Renal pelvis (tissue), 4 donors: ENCODE data around the gene GALP. TPM values are rescaled to one million over a fixed set of nuclear protein-coding genes. Genes with fewer than 3 reads are reported as not detected.
"Not testable (repeated sequence)": the region's sequence is repeated elsewhere in the genome, so short reads cannot be mapped to it uniquely, and the experiment has no call there.

Experiments
- DNase-seq: peaks from one replicate; pipeline ENCODE4 v3.0.0-alpha.2; 2013
- polyA plus RNA-seq, 3 donors: library from polyadenylated mRNA; unstranded; fragments of 120-200 nt; gene quantifications; one replicate each; pipeline ENCODE4 v1.2.1, GENCODE V29; 2013; ENCODE audit not compliant: insufficient read length in 3 of 3

GALP gene
- polyA plus RNA-seq, 3 donors: 0.47 TPM; not detected in 2

DNA sequence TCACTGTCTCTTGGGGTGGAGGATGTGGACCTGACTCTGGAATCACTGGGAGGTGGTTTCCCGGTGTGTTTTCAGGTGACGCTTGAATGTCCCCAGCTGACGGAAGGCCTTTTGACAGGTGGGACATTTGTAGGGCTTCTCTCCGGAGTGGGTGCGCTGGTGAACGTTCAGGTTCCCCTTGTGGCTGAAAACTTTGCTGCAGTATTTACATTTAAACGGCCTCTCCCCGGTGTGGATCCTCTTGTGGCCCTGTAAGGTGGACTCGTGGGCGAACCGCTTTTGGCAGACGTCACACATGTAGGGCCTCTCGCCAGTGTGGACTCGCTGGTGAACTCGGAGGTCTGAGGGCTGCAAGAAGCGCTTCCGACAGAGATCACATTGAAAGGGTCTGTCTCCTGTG is 14.0 kb downstream of the GALP start:
- DNase-seq: no peak

DNA sequence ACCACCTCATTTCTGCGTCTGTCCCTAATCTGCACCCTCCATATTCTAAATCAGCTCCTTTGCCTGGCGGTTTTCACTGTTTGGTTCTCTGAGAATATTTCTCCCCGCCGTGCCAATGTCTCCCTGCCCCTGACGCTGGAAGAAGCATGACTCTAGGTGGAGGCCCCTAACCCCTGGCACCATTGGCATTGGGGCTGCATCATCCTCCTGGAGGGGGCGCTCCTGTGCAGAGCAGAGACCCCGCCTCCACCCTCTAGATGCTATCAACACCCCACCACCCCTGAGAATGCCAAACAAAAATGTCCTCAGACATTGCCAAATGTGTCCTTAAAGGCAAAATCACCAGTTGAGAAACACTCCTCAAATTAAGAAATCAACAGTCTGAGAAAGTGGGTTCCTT is 15.3 kb downstream of the GALP start:
- DNase-seq: no peak

DNA sequence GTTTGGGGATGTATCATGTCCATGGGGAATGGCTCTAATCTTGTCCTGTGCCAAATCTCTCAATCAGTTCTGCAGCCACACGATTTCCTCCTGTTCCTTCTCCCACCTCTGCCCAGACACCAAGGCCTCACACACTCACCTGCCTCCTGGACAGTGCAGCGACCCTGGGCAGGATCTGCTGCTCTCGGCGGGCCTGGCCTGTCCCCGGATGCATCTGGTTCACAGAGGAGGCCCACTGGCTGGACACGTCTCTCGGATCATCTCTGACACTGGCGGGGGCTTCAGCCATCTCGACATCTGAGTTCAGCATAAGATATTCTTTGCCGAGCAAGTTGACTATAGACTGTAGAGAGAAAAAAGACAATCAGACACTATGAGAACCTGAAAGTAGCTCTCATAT is 15.9 kb downstream of the GALP start:
- no peak for DNase-seq

DNA sequence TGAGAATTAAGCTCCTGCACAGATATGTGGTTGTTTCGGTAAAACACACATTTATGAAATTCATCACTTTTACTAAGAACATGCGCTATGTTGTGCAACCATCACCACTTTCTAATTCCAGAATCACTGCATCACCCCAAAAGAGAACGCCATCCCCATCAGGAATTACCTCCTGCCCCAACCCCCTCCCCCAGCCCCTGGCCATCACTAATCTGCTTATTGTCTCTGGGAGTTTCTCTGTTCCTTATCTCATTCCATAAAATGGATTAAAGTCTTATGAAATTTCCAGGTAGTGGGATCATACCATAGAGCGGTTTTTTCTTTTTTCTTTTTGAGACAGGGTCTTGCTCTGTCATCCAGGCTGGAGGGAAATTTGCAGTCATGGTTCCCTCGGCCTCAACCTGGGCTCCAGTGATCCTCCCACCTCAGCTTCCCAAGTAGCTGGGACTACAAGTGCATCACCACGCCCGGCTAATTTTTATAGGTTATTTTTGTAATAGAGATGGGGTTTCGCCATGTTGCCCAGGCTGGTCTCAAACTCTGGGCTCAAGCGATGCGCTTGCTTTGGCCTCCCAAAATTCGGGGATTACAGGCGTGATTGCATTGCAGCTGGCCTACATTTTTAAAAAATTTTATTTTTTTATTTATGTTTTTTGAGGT is 18.3 kb downstream of the GALP start:
- peak; percentile 36 for DNase-seq

- DNase-seq: not testable (repeated sequence)
Observed at GRCh38 chr19:56197646-56198045, 21.8 kb downstream of the GALP start, which contains the start of gene ZSCAN5B. Gene ZSCAN5B, minus strand, starts transcription at chr19:56197783. Its CDS starts 4,731 bp downstream, at chr19:56193052.

DNA sequence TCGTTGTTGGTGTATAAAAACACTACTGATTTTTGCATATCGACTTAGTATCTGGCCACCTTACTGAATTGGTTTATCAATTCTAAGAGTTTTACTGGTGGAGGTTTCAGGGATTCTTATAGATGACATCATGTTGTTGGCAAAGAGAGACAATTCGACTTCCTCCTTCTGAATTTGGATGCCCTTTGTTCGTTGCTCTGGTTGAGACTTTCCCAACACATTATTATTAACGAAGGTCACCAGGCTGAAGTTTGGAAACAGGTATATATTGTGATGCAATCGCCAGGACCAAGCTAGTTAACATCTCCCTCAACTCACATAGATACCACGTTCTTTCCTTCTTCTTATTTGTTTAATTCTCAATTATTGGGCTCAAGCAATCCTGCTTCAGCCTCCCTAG is 23.9 kb downstream of the GALP start:
- no peak for DNase-seq

DNA sequence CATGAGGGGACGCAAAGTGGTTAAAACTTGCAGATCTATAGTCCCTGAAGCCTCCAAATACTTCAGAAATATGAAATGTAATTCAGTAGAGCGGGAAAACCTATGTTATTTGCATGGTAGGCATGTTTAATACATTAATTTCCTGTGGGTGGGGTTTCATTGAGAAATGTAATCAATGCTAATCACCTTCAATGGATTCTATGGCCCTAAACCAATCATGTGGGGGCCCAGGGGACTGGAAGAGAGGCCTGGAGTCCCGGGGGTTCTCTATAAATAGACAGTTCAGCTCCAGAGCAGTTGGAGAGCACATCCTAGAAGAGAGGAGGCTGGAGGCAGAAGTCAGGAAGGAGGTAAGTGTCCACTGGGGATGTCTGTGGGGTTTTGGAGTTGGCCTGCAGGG is 26.2 kb downstream of the GALP start, which contains the start of gene ZSCAN5C:
Gene ZSCAN5C, plus strand, starts transcription at position 301 of the 400 bp plus-strand sequence. CDS start 3,641 bp downstream, outside the sequence.
- DNase-seq: no peak

DNA sequence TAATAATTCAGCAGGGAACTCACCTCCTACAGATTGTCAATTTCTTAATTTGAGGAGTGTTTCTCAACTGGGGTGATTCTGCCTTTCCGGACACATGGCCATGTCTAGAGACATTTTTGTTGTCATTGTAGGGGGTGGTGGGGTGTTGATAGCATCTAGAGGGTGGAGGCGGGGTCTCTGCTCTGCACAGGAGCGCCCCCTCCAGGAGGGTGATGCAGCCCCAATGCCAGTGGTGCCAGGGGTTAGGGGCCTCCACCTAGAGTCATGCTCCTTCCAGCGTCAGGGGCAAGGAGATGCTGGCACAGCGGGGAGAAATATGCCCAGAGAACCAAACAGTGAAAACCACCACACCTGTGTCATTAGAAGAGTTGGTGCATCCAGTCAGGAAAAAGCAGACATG is 31.8 kb downstream of the GALP start:
- DNase-seq: not testable (repeated sequence)

GRCh38 chr19:56209091-56209490 is 33.3 kb downstream of the GALP start:
- no peak for DNase-seq

DNA sequence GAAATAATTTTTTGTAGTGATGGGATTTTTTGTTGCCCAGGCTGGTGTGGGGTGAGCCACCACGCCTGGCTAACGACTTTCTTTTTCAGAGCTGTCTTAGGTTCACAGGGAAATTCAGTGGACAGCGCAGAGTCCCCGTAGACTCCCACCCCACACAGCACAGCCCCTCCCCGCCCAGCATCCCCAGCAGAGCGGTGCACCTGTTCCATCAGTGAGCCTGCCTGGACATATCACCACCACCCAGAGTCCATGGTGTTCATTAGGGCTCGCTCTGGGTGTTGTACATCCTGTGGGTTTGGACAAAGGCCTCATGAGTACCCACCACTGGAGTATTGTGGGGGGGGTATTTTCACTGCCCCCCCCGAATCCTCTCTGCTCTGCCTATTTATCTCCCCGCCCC is 34.2 kb downstream of the GALP start:
- not testable (repeated sequence) for DNase-seq

GRCh38 chr19:56211718-56212117 is 35.9 kb downstream of the GALP start:
- no peak for DNase-seq

DNA sequence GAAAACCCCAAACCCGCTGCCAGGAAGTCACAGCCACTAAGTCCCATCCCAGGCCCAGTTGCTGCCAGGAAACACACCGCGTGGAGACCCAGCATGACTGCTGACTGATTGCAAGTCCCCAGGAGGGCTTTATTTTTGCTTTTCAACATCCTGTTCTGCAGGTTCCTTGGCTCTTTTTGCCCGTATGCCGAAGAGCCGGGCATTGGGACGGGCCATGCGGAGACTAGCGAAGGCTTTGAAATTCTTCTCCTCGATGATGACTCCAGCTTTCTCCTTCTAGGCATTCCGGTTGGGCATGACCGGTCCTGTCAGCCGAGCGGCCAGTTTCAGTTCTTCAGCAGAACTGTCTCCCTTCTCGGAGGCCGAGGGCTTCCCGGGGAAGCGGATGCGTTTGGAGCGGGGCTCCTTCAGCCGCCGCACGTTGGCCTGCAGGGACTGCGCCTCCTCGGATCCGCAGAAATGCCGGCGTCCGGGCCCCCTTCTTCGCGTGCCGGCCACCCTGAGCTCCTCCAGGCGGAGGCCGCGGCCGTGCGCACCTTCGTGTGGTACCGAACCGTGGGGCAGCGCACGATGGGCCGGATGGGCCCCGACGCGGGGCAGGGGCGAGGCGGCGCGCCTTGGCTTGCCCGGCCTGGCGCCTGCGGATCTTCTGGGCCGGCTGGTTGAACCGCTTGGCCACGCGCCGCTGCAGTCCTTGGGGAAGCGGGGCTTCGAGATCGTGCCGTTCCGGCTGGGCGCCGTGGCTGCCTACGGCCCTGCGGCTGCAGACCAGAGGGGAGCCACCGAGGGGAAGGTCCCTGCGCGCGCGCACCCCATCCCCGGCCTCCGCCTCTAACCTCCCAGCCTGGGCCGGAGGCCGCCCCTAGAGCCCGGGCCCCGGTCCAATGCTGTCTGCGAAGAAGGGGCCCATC is 41.5 kb downstream of the GALP start:
- DNase-seq: no peak

- DNase-seq: no peak
Observed at GRCh38 chr19:56218961-56219360, 43.2 kb downstream of the GALP start.

- peak; percentile 4 for DNase-seq
Observed at GRCh38 chr19:56221442-56221841, 45.6 kb downstream of the GALP start.

DNA sequence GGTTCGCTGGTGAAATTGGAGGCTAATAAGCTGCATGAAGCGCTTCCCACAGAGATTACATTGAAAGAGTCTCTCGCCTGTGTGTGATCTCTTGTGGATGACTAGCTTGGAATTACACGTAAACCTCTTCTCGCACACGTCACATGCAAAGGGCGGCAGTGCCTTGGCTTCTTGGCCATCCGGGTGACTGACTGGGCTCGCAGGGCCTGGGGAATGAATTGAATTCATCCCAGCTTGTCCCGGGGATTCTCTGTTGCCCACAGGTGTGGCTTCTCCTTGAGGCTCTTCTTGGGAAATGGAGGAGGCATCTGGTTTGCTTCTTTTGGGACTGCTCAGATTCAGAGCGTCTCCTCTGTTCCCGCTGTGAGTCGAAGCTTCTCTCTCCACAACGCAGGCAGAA is 46.0 kb downstream of the GALP start:
- DNase-seq: no peak

DNA sequence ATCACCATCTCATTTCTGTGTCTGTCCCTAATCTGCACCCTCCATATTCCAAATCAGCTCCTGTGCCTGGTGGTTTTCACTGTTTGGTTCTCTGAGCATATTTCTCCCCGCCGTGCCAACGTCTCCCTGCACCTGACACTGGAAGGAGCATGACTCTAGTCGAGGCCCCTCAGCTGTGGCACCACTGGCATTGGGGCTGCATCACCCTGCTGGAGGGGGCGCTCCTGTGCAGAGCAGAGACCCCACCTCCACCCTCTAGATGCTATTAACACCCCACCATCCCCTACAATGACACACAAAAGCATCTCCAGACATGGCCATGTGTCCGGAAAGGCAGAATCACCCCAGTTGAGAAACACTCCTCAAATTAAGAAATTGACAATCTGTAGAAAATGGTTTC is 47.1 kb downstream of the GALP start:
- DNase-seq: no peak

- no peak for DNase-seq
Observed at GRCh38 chr19:56223481-56223880, 47.7 kb downstream of the GALP start.

Other genes starting within 250 kb of the GALP start
- not detected for gene NLRP13, start 243.7 kb upstream of the GALP start, polyA plus RNA-seq
- gene NLRP8, start 228.2 kb upstream of the GALP start, polyA plus RNA-seq: not detected
- not detected for gene NLRP5, start 189.2 kb upstream of the GALP start, polyA plus RNA-seq
- 10 to 100 TPM; 18.1 to 26.2 (median 22.7) TPM for gene ZNF787, start 54.7 kb upstream of the GALP start, polyA plus RNA-seq
- 10 to 100 TPM; 39.9 to 48.7 (median 41.2) TPM for gene ZNF444, start 34.7 kb upstream of the GALP start, polyA plus RNA-seq
- gene ZSCAN5B, start 21.8 kb downstream of the GALP start, polyA plus RNA-seq: under 1 TPM in 2 of 3 donors, not detected in 1; 0.13 to 0.14 TPM
- not detected for gene ZSCAN5C, start 26.3 kb downstream of the GALP start, polyA plus RNA-seq
- gene EDDM13, start 96.7 kb downstream of the GALP start, polyA plus RNA-seq: 1 to 10 TPM; 1.7 to 5.6 (median 5.3) TPM
- 10 to 100 TPM; 12.2 to 21.6 (median 20.3) TPM for gene ZSCAN5A, start 138.8 kb downstream of the GALP start, polyA plus RNA-seq
- gene ZNF582, start 217.5 kb downstream of the GALP start, polyA plus RNA-seq: 10 to 100 TPM in 2 of 3 donors, 1 to 10 TPM in 1; 9.2 to 16.5 (median 10.8) TPM
- gene ZNF583, start 228.3 kb downstream of the GALP start, polyA plus RNA-seq: 1 to 10 TPM; 8.6 to 9.6 (median 9.4) TPM